ENCODE measurements around the gene FAM161B. TPM values are rescaled to one million over a fixed set of nuclear protein-coding genes. Genes with fewer than 3 reads are reported as not detected.

FAM161B gene
- total RNA-seq, 1 donor from 2014 or later: 2.8 TPM

GRCh38 chr14:73953731-73954130, 3.8 kb upstream of the FAM161B start:
- Mint-ChIP-seq H3K4me3 (peak overlapping the region; percentile 11), H3K27me3 (ENCODE audit: low read depth) (no peaks in the 10 kb centered on the region), H3K9me3 (no peaks in the 10 kb centered on the region), H3K27ac (ENCODE audit: unreplicated experiment) (no peak overlapping the region), H3K4me1 (peaks cover 22% of the 10 kb centered on the region), H3K36me3 (ENCODE audit: low read depth) (peaks cover 3% of the 10 kb centered on the region)
- TF ChIP-seq, protein P1, sequence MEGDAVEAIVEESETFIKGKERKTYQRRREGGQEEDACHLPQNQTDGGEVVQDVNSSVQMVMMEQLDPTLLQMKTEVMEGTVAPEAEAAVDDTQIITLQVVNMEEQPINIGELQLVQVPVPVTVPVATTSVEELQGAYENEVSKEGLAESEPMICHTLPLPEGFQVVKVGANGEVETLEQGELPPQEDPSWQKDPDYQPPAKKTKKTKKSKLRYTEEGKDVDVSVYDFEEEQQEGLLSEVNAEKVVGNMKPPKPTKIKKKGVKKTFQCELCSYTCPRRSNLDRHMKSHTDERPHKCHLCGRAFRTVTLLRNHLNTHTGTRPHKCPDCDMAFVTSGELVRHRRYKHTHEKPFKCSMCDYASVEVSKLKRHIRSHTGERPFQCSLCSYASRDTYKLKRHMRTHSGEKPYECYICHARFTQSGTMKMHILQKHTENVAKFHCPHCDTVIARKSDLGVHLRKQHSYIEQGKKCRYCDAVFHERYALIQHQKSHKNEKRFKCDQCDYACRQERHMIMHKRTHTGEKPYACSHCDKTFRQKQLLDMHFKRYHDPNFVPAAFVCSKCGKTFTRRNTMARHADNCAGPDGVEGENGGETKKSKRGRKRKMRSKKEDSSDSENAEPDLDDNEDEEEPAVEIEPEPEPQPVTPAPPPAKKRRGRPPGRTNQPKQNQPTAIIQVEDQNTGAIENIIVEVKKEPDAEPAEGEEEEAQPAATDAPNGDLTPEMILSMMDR (conservative IDR thresholded peaks at IDR 0.05): no peak
- DNase-seq (ENCODE audit: low read depth, low spot score): no peak

- no peaks in the 10 kb centered on the region for H3K36me3 Mint-ChIP-seq (ENCODE audit: low read depth)
- no peaks in the 10 kb centered on the region for H3K9me3 Mint-ChIP-seq
- no peaks in the 10 kb centered on the region for H3K27me3 Mint-ChIP-seq (ENCODE audit: low read depth)
- H3K27ac Mint-ChIP-seq (ENCODE audit: unreplicated experiment): no peak overlapping the region
- peaks cover 8% of the 10 kb centered on the region for H3K4me1 Mint-ChIP-seq
- H3K4me3 Mint-ChIP-seq: no peak overlapping the region
- no peak for DNase-seq (ENCODE audit: low read depth, low spot score)
- TF ChIP-seq, protein P1 (conservative IDR thresholded peaks at IDR 0.05): no peak
Measured at GRCh38 chr14:73945159-73945670, 4.7 kb downstream of the FAM161B start.

DNA sequence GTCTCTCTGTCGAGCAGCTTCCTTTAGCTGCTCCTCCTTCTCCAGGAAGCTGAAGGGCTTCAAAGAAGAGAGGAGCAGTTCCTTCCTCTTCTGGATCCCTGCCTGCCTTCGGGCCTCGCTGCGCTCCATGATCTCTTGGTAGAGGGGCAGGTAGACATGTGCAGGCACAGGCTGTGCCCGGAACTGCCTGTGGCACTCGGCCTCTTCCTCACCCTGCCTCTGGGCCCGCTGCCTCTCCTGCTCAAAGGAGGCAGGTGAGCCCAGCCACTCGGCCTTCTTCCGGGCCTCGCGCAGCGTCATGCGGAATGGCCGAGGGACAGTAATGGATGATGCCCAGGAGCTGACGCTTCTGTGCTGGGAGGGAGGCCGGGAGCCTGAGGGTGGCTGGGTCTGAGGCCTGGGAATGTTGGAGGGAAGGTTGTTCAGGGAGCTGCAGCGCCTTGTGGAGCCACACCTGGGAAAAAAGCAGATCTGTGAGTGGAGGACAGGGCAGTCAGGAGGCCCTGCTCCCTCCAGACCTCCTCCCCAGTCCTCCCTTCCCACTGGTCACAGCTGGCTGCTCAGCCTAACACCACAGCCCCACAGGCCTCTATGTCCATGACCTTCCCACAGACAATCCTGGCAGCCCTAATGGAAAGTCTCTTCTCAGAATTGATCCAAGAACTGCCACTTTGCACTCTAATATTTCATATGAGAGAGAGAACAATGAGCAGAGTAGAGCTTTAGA, 5.3 kb downstream of the FAM161B start:
- H3K9me3 Mint-ChIP-seq: no peaks in the 10 kb centered on the region
- H3K36me3 Mint-ChIP-seq (ENCODE audit: low read depth): no peaks in the 10 kb centered on the region
- no peak overlapping the region for H3K27ac Mint-ChIP-seq (ENCODE audit: unreplicated experiment)
- no peak for DNase-seq (ENCODE audit: low read depth, low spot score)
- TF ChIP-seq, protein P1 (conservative IDR thresholded peaks at IDR 0.05): no peak
- peaks cover 1% of the 10 kb centered on the region for H3K4me1 Mint-ChIP-seq
- no peaks in the 10 kb centered on the region for H3K27me3 Mint-ChIP-seq (ENCODE audit: low read depth)
- no peak overlapping the region for H3K4me3 Mint-ChIP-seq

- Mint-ChIP-seq H3K27ac (ENCODE audit: unreplicated experiment) (peak overlapping the region; percentile 28), H3K9me3 (no peaks in the 10 kb centered on the region), H3K27me3 (ENCODE audit: low read depth) (no peaks in the 10 kb centered on the region), H3K36me3 (ENCODE audit: low read depth) (no peaks in the 10 kb centered on the region), H3K4me1 (no peaks in the 10 kb centered on the region), H3K4me3 (no peak overlapping the region)
- TF ChIP-seq, protein P1 (conservative IDR thresholded peaks at IDR 0.05): no peak
- no peak for DNase-seq (ENCODE audit: low read depth, low spot score)
Measured at GRCh38 chr14:73943083-73943482, 6.8 kb downstream of the FAM161B start.

DNA sequence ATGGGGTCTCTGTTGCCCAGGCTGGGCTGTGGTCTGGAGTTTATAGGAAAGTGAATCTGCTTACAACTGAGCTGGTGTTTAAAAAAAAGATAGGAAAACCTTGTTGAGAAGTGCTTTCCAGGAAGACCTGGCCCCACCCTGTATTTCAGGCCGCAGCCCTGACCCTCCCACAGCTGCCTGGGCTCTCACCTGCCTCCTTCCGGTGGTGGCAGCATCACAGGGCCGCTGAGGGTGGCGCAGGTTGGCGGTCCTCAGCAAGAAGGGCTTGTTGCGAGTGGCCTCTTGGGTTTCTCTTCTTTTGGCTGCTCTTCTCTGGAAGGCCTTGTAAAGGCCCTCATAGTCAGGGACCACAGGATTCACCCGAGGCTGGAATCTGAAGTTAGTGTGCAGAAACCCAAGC, 7.7 kb downstream of the FAM161B start:
- TF ChIP-seq, protein P1 (conservative IDR thresholded peaks at IDR 0.05): no peak

More for the DNA sequence above, 7.7 kb downstream of the FAM161B start:
- H3K4me1 Mint-ChIP-seq: no peaks in the 10 kb centered on the region
- no peak for DNase-seq (ENCODE audit: low read depth, low spot score)
- H3K36me3 Mint-ChIP-seq (ENCODE audit: low read depth): no peaks in the 10 kb centered on the region
- H3K4me3 Mint-ChIP-seq: no peak overlapping the region
- H3K27ac Mint-ChIP-seq (ENCODE audit: unreplicated experiment): no peak overlapping the region
- H3K9me3 Mint-ChIP-seq: no peaks in the 10 kb centered on the region
- no peaks in the 10 kb centered on the region for H3K27me3 Mint-ChIP-seq (ENCODE audit: low read depth)
